ENCODE measurements around the gene AKR1A1. TPM values are rescaled to one million over a fixed set of nuclear protein-coding genes. Genes with fewer than 3 reads are reported as not detected.

Gene AKR1A1
- total and polyA plus RNA-seq, 2 of the 8 experiments (the other 6 are each of a cell fraction or from before 2014, with no cell fraction given) = 344 to 435 TPM

DNA sequence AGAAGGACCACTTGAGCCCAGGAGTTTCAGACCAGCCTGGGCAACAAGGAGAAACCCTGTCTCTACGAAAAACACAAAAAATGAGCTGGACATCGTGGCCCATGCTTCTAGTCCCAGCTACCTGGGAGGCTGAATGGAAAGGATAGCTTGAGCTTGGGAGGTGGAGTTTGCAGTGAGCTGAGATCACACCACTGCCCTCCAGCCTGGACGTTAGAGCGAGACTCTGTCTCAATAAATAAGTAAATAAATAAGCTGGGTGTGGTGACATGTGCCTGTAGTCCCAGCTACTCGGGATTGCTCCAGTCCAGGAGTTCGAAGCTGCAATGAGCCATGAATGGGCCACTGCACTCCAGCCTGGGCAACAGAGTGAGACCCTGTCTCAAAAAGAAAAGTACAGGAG, 3.6 kb downstream of the AKR1A1 start:
- no peak for TF ChIP-seq GTF2F1 (IDR thresholded peaks at IDR 0.05; ENCODE audit: borderline replicate concordance, low read depth, low read length)
- TF ChIP-seq GABPA (IDR thresholded peaks at IDR 0.05; ENCODE audit: borderline replicate concordance, insufficient read depth, low read length) = no peak
- TF ChIP-seq SAP30 (IDR thresholded peaks at IDR 0.05; ENCODE audit: insufficient read depth, insufficient replicate concordance, low read length) = no peak
- TF ChIP-seq RFX5 (IDR thresholded peaks at IDR 0.05; ENCODE audit: borderline replicate concordance, low read depth, low read length) = no peak
- no peak for TF ChIP-seq JUND (IDR thresholded peaks at IDR 0.05; ENCODE audit: low read length)
- TF ChIP-seq CEBPB (IDR thresholded peaks at IDR 0.05; ENCODE audit: low read depth, low read length) = no peak
- no peak for TF ChIP-seq TAF1 (IDR thresholded peaks at IDR 0.05; ENCODE audit: low read depth, low read length)
- no peak for TF ChIP-seq SP4 (IDR thresholded peaks at IDR 0.05; ENCODE audit: low read length)
- Histone ChIP-seq H2AK5ac (ENCODE audit: low read depth, low read length) (no peak overlapping the region), H2BK20ac (ENCODE audit: low read length) (no peak overlapping the region), H3K79me1 (ENCODE audit: low read depth, low read length) (peaks cover 11% of the 10 kb centered on the region; the same call in 1 of the 2 replicates), H3K23me2 (ENCODE audit: low read depth, low read length) (peaks cover 8% of the 10 kb centered on the region), H3K4me1 (replicated peaks in 1 of 4; ENCODE audit: control insufficient read depth in 3 of 4, insufficient read depth in 4 of 4, low read length in 3 of 4) (peaks cover 0 to 4% (median 1%) of the 10 kb centered on the region in 4 experiments; a peak in 3 of 7 replicates), H4K20me1 (replicated peaks in 1 of 2; ENCODE audit: control insufficient read depth in 1 of 2, insufficient read depth in 2 of 2, low read length in 2 of 2) (peaks cover 5 to 6% of the 10 kb centered on the region in 2 experiments), H3K23ac (ENCODE audit: insufficient read length) (no peak overlapping the region), H2BK5ac (ENCODE audit: low read depth, low read length) (no peak overlapping the region), H3K36me3 (ENCODE audit: control insufficient read depth in 2 of 4, insufficient read depth in 4 of 4, low read length in 3 of 4) (peaks cover 5 to 50% (median 21%) of the 10 kb centered on the region in 4 experiments), H3K4me2 (ENCODE audit: insufficient read depth in 1 of 2, low read depth in 2 of 2, low read length in 2 of 2) (no peak overlapping the region), H3K4ac (replicated peaks; ENCODE audit: insufficient read length, low read depth, low read length) (no peak overlapping the region), H4K8ac (ENCODE audit: extremely low read depth, insufficient read depth, low read length) (no peak overlapping the region; the same call in 1 of the 2 replicates), H3K9me3 (ENCODE audit: insufficient read depth in 2 of 2, low read depth in 1 of 2, low read length in 1 of 2) (no peaks in the 10 kb centered on the region), H4K91ac (replicated peaks; ENCODE audit: insufficient read length, low read length) (no peak overlapping the region), H4K5ac (ENCODE audit: insufficient read length, low read depth, low read length) (no peak overlapping the region), H2AFZ (ENCODE audit: low read length) (no peak overlapping the region), H3K27ac (ENCODE audit: low read depth, low read length) (no peak overlapping the region), H2BK120ac (replicated peaks; ENCODE audit: low read depth, low read length) (no peak overlapping the region), H3K18ac (ENCODE audit: extremely low read depth, low read length) (no peak overlapping the region), H3K56ac (replicated peaks; ENCODE audit: insufficient read length, low read depth, low read length) (no peak overlapping the region), H3K14ac (ENCODE audit: insufficient read length) (no peak overlapping the region), H2BK15ac (ENCODE audit: low read length) (no peak overlapping the region), H3K27me3 (replicated peaks in 1 of 4; ENCODE audit: control insufficient read depth in 3 of 4, extremely low read depth in 1 of 4, insufficient read depth in 3 of 4, low read length in 3 of 4) (no peaks in the 10 kb centered on the region), H2BK12ac (ENCODE audit: low read depth, low read length) (no peak overlapping the region), H3K9ac (replicated peaks in 1 of 4; ENCODE audit: extremely low read depth in 1 of 4, low read depth in 3 of 4, low read length in 3 of 4) (no peak overlapping the region), H3K4me3 (ENCODE audit: extremely low read depth in 1 of 4, insufficient read depth in 2 of 4, low read depth in 3 of 4, low read length in 4 of 4) (no peak overlapping the region), H3K79me2 (ENCODE audit: control insufficient read depth in 1 of 2, insufficient read depth in 2 of 2, low read length in 2 of 2) (peaks cover 10 to 62% of the 10 kb centered on the region in 2 experiments)
- CTCF ChIA-PET (ENCODE audit: partially characterized antibody) = interaction anchor here (0.9 to 2.9 kb wide), 6 partner anchors 9 to 184 kb away, joined by 3 to 20 read pairs (median 4); partner anchors contain the start of gene PRDX1
- POLR2A ChIA-PET (ENCODE audit: partially characterized antibody) = interaction anchor here (0.6 to 35.7 kb wide), 14 partner anchors 10 to 577 kb away, joined by 3 to 741 read pairs (median 6); partner anchors contain the start of genes CCDC163, MMACHC, MUTYH and NASP
- 98% methylated on average over 6 of the region's 6 CpGs; no CpG with 5 or more reads in 1 of the 2 experiments for WGBS, 2 experiments (ENCODE audit: extremely low coverage in 1 of 2, insufficient coverage in 1 of 2, insufficient read length in 1 of 2, insufficient replicate concordance in 2 of 2, low coverage in 1 of 2, low lambda C conversion rate in 2 of 2, missing lambda C conversion rate in 1 of 2)
- DNase-seq (ENCODE audit: low read depth in 1 of 2, low spot score in 2 of 2) (no peak), FAIRE-seq (no peak)
